SK-N-DZ (cell line): ENCODE results near the gene ZC2HC1B.

Source experiments
- small RNA-seq, 2 experiments: library from RNA; depleted of rRNA; stranded (forward); fragments of <200 nt; gene quantifications; one replicate each; pipeline ENCODE3, GENCODE V24; 2014

The ZC2HC1B gene

Small RNA genes lying within 50 kb of the gene (small RNA-seq; reads per million reads assigned to genes)
- 0 reads per million in 2 experiments for gene ZC2HC1B
